Type B pancreatic cell (in vitro differentiated cells): ENCODE measurements around the gene KIF16B. TPM values are rescaled to one million over a fixed set of nuclear protein-coding genes. Genes with fewer than 3 reads are reported as not detected.

Source experiments
- DNase-seq: peaks from one replicate; pipeline ENCODE4 v3.0.0; 2021; ENCODE audit warnings: mixed read lengths; ENCODE audit not compliant: unreplicated experiment; ENCODE audit errors: extremely low spot score
- H3K27ac Mint-ChIP-seq: 2 replicates; pipeline ENCODE4 v1.8.0; 2021; ENCODE audit warnings: mild to moderate bottlenecking, mixed read lengths
- H3K27me3 Mint-ChIP-seq: 2 replicates; pipeline ENCODE4 v1.8.0; 2021; ENCODE audit warnings: mixed read lengths
- H3K36me3 Mint-ChIP-seq: 2 replicates; pipeline ENCODE4 v1.8.0; 2021; ENCODE audit warnings: mixed read lengths
- H3K4me1 Mint-ChIP-seq: one replicate; pipeline ENCODE4 v1.8.0; 2021; ENCODE audit warnings: mixed read lengths; ENCODE audit not compliant: unreplicated experiment
- H3K4me3 Mint-ChIP-seq: 2 replicates; pipeline ENCODE4 v1.8.0; 2021; ENCODE audit warnings: mild to moderate bottlenecking, mixed read lengths
- H3K9me3 Mint-ChIP-seq: 2 replicates; pipeline ENCODE4 v1.8.0; 2021; ENCODE audit warnings: mixed read lengths
- CTCF ChIP-seq: fragments of 200-600 bp; sonication (generic); conservative IDR thresholded peaks from 2 replicates; pipeline ENCODE4 v1.5.0; 2021; ENCODE audit warnings: antibody characterized with exemption, mild to moderate bottlenecking
- total RNA-seq: library from RNA; stranded (reverse); gene quantifications from 2 replicates; pipeline ENCODE4 v1.2.1, GENCODE V29; 2021; ENCODE audit warnings: low replicate concordance

KIF16B gene
- total RNA-seq, 1 donor from 2014 or later, result 10.3 TPM

GRCh38 chr20:16246870-16247269 is 326.4 kb downstream of the KIF16B start:
- Mint-ChIP-seq H3K4me1 (no peaks in the 10 kb centered on the region), H3K27ac (no peak overlapping the region), H3K4me3 (no peak overlapping the region), H3K9me3 (no peaks in the 10 kb centered on the region), H3K27me3 (peaks cover 4% of the 10 kb centered on the region), H3K36me3 (no peaks in the 10 kb centered on the region)
- no peak for TF ChIP-seq CTCF
- no peak for DNase-seq

GRCh38 chr20:16246291-16246690 is 327.0 kb downstream of the KIF16B start:
- no peak for TF ChIP-seq CTCF
- Mint-ChIP-seq H3K4me1 (no peaks in the 10 kb centered on the region), H3K27me3 (peaks cover 4% of the 10 kb centered on the region), H3K9me3 (no peaks in the 10 kb centered on the region), H3K4me3 (no peak overlapping the region), H3K27ac (no peak overlapping the region), H3K36me3 (no peaks in the 10 kb centered on the region)
- no peak for DNase-seq

- H3K9me3 Mint-ChIP-seq, result no peaks in the 10 kb centered on the region
- no peak for DNase-seq
- no peak for TF ChIP-seq CTCF
- H3K27ac Mint-ChIP-seq, result no peak overlapping the region
- no peaks in the 10 kb centered on the region for H3K4me1 Mint-ChIP-seq
- H3K27me3 Mint-ChIP-seq, result peaks cover 4% of the 10 kb centered on the region
- H3K36me3 Mint-ChIP-seq, result no peaks in the 10 kb centered on the region
- no peak overlapping the region for H3K4me3 Mint-ChIP-seq
These were observed 327.4 kb downstream of the KIF16B start for GRCh38 chr20:16245879-16246278.

GRCh38 chr20:16244892-16245291 is 328.4 kb downstream of the KIF16B start:
- H3K27ac Mint-ChIP-seq, result no peak overlapping the region
- no peak for DNase-seq
- TF ChIP-seq CTCF, result no peak
- no peak overlapping the region for H3K4me3 Mint-ChIP-seq
- H3K27me3 Mint-ChIP-seq, result peaks cover 4% of the 10 kb centered on the region
- H3K9me3 Mint-ChIP-seq, result no peaks in the 10 kb centered on the region
- no peaks in the 10 kb centered on the region for H3K4me1 Mint-ChIP-seq
- H3K36me3 Mint-ChIP-seq, result no peaks in the 10 kb centered on the region

GRCh38 chr20:16243470-16243869 is 329.8 kb downstream of the KIF16B start:
- Mint-ChIP-seq H3K4me3 (no peak overlapping the region), H3K27me3 (peaks cover 4% of the 10 kb centered on the region), H3K9me3 (no peaks in the 10 kb centered on the region), H3K4me1 (no peaks in the 10 kb centered on the region), H3K27ac (no peak overlapping the region), H3K36me3 (no peaks in the 10 kb centered on the region)
- no peak for TF ChIP-seq CTCF
- no peak for DNase-seq

- Mint-ChIP-seq H3K4me3 (no peak overlapping the region), H3K27ac (no peak overlapping the region), H3K27me3 (peaks cover 4% of the 10 kb centered on the region), H3K4me1 (no peaks in the 10 kb centered on the region), H3K36me3 (no peaks in the 10 kb centered on the region), H3K9me3 (no peaks in the 10 kb centered on the region)
- TF ChIP-seq CTCF, result no peak
- no peak for DNase-seq
These were observed 331.3 kb downstream of the KIF16B start for GRCh38 chr20:16241911-16242310.
